ENCODE measurements around the gene RAB3IL1.

GRCh38 chr11:61916737-61917333 is 531 bp downstream of the RAB3IL1 start:
- TF ChIP-seq, protein P1, sequence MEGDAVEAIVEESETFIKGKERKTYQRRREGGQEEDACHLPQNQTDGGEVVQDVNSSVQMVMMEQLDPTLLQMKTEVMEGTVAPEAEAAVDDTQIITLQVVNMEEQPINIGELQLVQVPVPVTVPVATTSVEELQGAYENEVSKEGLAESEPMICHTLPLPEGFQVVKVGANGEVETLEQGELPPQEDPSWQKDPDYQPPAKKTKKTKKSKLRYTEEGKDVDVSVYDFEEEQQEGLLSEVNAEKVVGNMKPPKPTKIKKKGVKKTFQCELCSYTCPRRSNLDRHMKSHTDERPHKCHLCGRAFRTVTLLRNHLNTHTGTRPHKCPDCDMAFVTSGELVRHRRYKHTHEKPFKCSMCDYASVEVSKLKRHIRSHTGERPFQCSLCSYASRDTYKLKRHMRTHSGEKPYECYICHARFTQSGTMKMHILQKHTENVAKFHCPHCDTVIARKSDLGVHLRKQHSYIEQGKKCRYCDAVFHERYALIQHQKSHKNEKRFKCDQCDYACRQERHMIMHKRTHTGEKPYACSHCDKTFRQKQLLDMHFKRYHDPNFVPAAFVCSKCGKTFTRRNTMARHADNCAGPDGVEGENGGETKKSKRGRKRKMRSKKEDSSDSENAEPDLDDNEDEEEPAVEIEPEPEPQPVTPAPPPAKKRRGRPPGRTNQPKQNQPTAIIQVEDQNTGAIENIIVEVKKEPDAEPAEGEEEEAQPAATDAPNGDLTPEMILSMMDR (conservative IDR thresholded peaks at IDR 0.05; ENCODE audit: low read length): no peak
- no peak for TF ChIP-seq EZH2phosphoT487 (IDR thresholded peaks at IDR 0.05; ENCODE audit: borderline replicate concordance)
